Stomach smooth muscle (tissue), 2 donors: Measurements from ENCODE around the gene C19orf85.

Experiments used
- H3K27ac ChIP-seq: one replicate; pipeline ENCODE4 v1.7.0; 2013; ENCODE audit warnings: mild to moderate bottlenecking, low read length, inconsistent platforms
- H3K27me3 ChIP-seq, 2 donors: one replicate each; pipeline ENCODE4 v1.7.0; 2013; ENCODE audit warnings: low read length in 2 of 2; ENCODE audit not compliant: insufficient read depth in 2 of 2, control insufficient read depth in 1 of 2
- H3K36me3 ChIP-seq, 2 donors: one replicate each; pipeline ENCODE4 v1.7.0; 2013; ENCODE audit warnings: low read length in 2 of 2; ENCODE audit not compliant: control insufficient read depth in 2 of 2, insufficient read depth in 2 of 2
- H3K4me1 ChIP-seq: one replicate; pipeline ENCODE4 v1.7.0; 2013; ENCODE audit warnings: low read length; ENCODE audit not compliant: control insufficient read depth, insufficient read depth
- H3K4me3 ChIP-seq, 2 donors: one replicate each; pipeline ENCODE4 v1.7.0; 2013; ENCODE audit warnings: low read length in 2 of 2
- H3K9ac ChIP-seq, 2 donors: one replicate each; pipeline ENCODE4 v1.7.0; 2013; ENCODE audit warnings: low read length in 2 of 2, mild to moderate bottlenecking in 1 of 2
- H3K9me3 ChIP-seq, 2 donors: one replicate each; pipeline ENCODE4 v1.7.0; 2013; ENCODE audit warnings: low read length in 2 of 2; ENCODE audit not compliant: control insufficient read depth in 2 of 2
- donor health status: healthy.
- donor health status: Pancreatic carcinoma.

Gene C19orf85

GRCh38 chr19:55461974-55462626, 2.5 kb downstream of the C19orf85 start:
- Histone ChIP-seq H3K4me3 (peak overlapping the region; percentile 86 to 91), H3K27me3 (no peaks in the 10 kb centered on the region), H3K9me3 (no peaks in the 10 kb centered on the region), H3K36me3 (no peaks in the 10 kb centered on the region), H3K9ac (peak overlapping the region; percentile 79 to 86), H3K4me1 (peaks cover 29% of the 10 kb centered on the region), H3K27ac (peak overlapping the region; percentile 91)

GRCh38 chr19:55461259-55461973, 3.1 kb downstream of the C19orf85 start, which contains the start of gene ISOC2:
Gene ISOC2, minus strand, starts transcription at chr19:55461642. Its CDS starts 5,156 bp downstream, at chr19:55456486.
- Histone ChIP-seq H3K9ac (peak within 1 kb of the TSS; percentile 87 to 91), H3K27me3 (no peaks in the 10 kb centered on the region), H3K27ac (peak within 1 kb of the TSS; percentile 91), H3K4me3 (peak within 1 kb of the TSS; percentile 91 to 93), H3K36me3 (no peaks in the 10 kb centered on the region), H3K4me1 (peaks cover 29% of the 10 kb centered on the region), H3K9me3 (no peaks in the 10 kb centered on the region)

- H3K9ac ChIP-seq: peak overlapping the region; percentile 87 to 91
- H3K4me3 ChIP-seq: peak overlapping the region; percentile 83 to 93
- H3K27ac ChIP-seq: peak overlapping the region; percentile 91
- no peaks in the 10 kb centered on the region for H3K9me3 ChIP-seq
- peaks cover 29% of the 10 kb centered on the region for H3K4me1 ChIP-seq
- H3K36me3 ChIP-seq: no peaks in the 10 kb centered on the region
- no peaks in the 10 kb centered on the region for H3K27me3 ChIP-seq
Measured at GRCh38 chr19:55460670-55461258, 3.8 kb downstream of the C19orf85 start.

- Histone ChIP-seq H3K4me1 (peaks cover 29% of the 10 kb centered on the region), H3K27me3 (no peaks in the 10 kb centered on the region), H3K4me3 (peak overlapping the region; percentile 83 to 93), H3K27ac (peak overlapping the region; percentile 91), H3K9me3 (no peaks in the 10 kb centered on the region), H3K9ac (peak overlapping the region; percentile 46 to 47), H3K36me3 (no peaks in the 10 kb centered on the region)
Measured at GRCh38 chr19:55459950-55460657, 4.4 kb downstream of the C19orf85 start.

- H3K4me1 ChIP-seq: peaks cover 29% of the 10 kb centered on the region
- no peaks in the 10 kb centered on the region for H3K27me3 ChIP-seq
- peak overlapping the region in 1 of 2 donors; percentile 47 for H3K9ac ChIP-seq
- H3K27ac ChIP-seq: peak overlapping the region; percentile 91
- H3K9me3 ChIP-seq: no peaks in the 10 kb centered on the region
- H3K36me3 ChIP-seq: no peaks in the 10 kb centered on the region
- H3K4me3 ChIP-seq: peak overlapping the region in 1 of 2 donors; percentile 93
Measured at GRCh38 chr19:55459551-55459949, 5.0 kb downstream of the C19orf85 start.

GRCh38 chr19:55457683-55458457, 6.7 kb downstream of the C19orf85 start:
- H3K27ac ChIP-seq: no peak overlapping the region
- no peaks in the 10 kb centered on the region for H3K36me3 ChIP-seq

GRCh38 chr19:55456347-55456746, 8.2 kb downstream of the C19orf85 start:
- H3K4me1 ChIP-seq: peaks cover 32% of the 10 kb centered on the region
- no peaks in the 10 kb centered on the region for H3K36me3 ChIP-seq
- H3K9ac ChIP-seq: no peak overlapping the region
- no peaks in the 10 kb centered on the region for H3K9me3 ChIP-seq
- H3K4me3 ChIP-seq: no peak overlapping the region
- H3K27me3 ChIP-seq: peaks cover 5 to 14% of the 10 kb centered on the region in 2 donors
- H3K27ac ChIP-seq: no peak overlapping the region

More at GRCh38 chr19:55457683-55458457, 6.7 kb downstream of the C19orf85 start:
- Histone ChIP-seq H3K27me3 (no peaks in the 10 kb centered on the region), H3K9me3 (no peaks in the 10 kb centered on the region), H3K4me3 (no peak overlapping the region), H3K9ac (no peak overlapping the region), H3K4me1 (peaks cover 33% of the 10 kb centered on the region)

GRCh38 chr19:55455576-55456235, 8.8 kb downstream of the C19orf85 start:
- Histone ChIP-seq H3K9ac (no peak overlapping the region), H3K27ac (no peak overlapping the region), H3K27me3 (peaks cover 5 to 16% of the 10 kb centered on the region in 2 donors), H3K9me3 (no peaks in the 10 kb centered on the region), H3K4me3 (no peak overlapping the region), H3K36me3 (no peaks in the 10 kb centered on the region), H3K4me1 (peaks cover 25% of the 10 kb centered on the region)

- H3K36me3 ChIP-seq: no peaks in the 10 kb centered on the region
- H3K4me3 ChIP-seq: no peak overlapping the region
- H3K4me1 ChIP-seq: peaks cover 17% of the 10 kb centered on the region
- no peak overlapping the region for H3K27ac ChIP-seq
- peaks cover 9 to 17% of the 10 kb centered on the region in 2 donors for H3K27me3 ChIP-seq
- no peak overlapping the region for H3K9ac ChIP-seq
- no peaks in the 10 kb centered on the region for H3K9me3 ChIP-seq
Measured at GRCh38 chr19:55454787-55455243, 9.7 kb downstream of the C19orf85 start.
